AG20443 (cell line): ENCODE results near the gene CEP44.
"Not testable (repeated sequence)": the region's sequence is repeated elsewhere in the genome, so short reads cannot be mapped to it uniquely, and the experiment has no call there.

Experiments used
- DNase-seq: peaks from one replicate; pipeline ENCODE4 v3.0.0; 2012; ENCODE audit warnings: low spot score, mixed read lengths

Gene CEP44

GRCh38 chr4:174279433-174280155 is 4.1 kb upstream of the CEP44 start:
- no peak for DNase-seq

- no peak for DNase-seq
Measured at GRCh38 chr4:174281182-174281737, 2.5 kb upstream of the CEP44 start.

DNA sequence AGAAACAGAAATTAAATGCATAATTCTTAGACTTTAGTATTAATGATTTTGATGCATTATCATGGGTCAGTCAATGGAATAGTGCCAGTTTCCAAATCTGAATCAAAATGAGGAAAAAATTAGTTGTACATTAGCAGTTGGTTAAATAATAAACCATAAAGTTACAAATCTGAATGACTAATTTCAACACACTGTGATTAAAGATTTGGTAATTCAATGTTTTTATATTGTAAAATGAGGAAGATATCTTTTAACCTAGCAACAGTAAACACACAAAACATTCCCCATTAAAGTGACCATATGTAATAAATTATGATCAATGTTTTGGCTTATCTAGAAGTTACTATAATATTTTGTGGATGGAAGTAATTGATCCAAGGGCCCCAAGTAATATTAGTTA is 1.8 kb upstream of the CEP44 start:
- no peak for DNase-seq

GRCh38 chr4:174282836-174283506 is 740 bp upstream of the CEP44 start:
- DNase-seq, result peak; percentile 91

GRCh38 chr4:174284487-174284886 is 776 bp downstream of the CEP44 start:
- peak; percentile 14 for DNase-seq

GRCh38 chr4:174286870-174287269 is 3.2 kb downstream of the CEP44 start:
- DNase-seq, result no peak

GRCh38 chr4:174292473-174292872 is 8.8 kb downstream of the CEP44 start:
- DNase-seq, result no peak

DNA sequence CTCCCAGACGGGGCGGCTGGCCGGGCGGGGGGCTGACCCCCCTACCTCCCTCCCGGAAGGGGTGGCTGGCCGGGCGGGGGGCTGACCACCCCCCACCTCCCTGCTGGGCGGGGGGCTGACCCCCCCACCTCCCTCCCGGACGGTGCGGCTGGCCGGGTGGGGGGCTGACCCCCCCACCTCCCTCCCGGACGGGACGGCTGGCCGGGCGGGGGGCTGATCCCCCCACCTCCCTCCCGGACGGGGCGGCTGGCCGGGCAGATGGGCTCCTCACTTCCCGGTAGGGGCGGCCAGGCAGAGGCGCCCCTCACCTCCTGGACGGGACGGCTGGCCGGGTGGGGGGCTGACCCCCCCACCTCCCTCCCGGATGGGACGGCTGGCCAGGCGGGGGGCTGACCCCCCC is 10.9 kb downstream of the CEP44 start:
- not testable (repeated sequence) for DNase-seq

GRCh38 chr4:174295142-174295541 is 11.4 kb downstream of the CEP44 start:
- DNase-seq, result not testable (repeated sequence)

DNA sequence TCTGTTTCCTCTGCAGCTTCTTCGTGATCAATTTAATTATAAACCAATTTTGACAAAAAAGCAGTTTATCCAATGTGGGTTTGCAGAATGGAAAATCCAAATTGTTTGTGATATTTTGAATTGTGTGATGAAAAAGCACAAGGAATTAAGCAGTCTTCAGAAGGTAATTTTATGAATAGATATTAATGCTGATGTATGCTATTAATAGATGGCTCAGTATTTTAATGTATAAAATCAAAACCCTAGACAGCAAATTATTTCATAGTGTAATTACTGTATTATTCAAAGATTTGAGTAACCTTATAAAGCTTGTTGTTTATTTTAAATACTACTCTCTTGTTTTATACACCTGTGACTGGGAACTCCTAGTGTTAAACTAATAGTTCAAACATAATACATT is 20.0 kb downstream of the CEP44 start:
- DNase-seq, result no peak

DNA sequence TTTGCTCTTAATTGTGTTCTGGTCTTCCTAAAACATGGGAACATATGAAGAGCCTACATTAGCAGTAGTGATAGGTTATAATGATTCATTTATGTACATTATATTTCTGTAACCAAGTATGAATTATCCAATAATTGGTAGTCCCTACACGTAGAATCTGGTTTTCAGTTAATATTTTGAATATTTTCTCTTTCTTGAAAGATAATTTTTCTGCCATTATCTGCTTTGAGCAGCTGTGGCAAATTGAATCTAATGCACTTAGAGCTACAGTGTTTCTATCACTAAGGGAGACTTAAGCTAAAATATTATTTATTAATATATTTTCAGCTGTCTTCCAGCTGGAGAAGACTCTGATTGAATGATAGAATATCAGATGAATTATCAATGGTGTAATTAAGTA is 21.0 kb downstream of the CEP44 start:
- no peak for DNase-seq

DNA sequence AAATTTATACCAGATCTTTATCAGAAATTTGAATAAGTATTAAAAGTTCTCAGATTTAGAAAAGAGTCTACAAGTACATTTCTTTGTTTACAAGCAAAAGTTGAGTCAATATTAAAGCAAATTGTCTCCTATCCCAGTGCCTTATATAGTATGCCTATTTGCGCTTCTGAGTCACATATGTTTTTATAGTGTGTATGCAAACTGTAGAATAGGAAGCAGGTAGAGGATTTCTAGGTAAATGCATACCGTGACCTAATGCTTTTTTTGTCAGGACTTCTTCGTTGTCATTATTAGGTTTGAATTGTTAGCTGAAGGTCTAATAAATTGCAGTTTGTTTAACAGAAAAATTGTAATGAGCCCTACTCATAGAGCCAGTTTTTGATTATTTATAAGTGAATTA is 22.2 kb downstream of the CEP44 start:
- DNase-seq, result no peak

GRCh38 chr4:174307694-174308093 is 24.0 kb downstream of the CEP44 start:
- no peak for DNase-seq

GRCh38 chr4:174312993-174313392 is 29.3 kb downstream of the CEP44 start:
- DNase-seq, result no peak

DNA sequence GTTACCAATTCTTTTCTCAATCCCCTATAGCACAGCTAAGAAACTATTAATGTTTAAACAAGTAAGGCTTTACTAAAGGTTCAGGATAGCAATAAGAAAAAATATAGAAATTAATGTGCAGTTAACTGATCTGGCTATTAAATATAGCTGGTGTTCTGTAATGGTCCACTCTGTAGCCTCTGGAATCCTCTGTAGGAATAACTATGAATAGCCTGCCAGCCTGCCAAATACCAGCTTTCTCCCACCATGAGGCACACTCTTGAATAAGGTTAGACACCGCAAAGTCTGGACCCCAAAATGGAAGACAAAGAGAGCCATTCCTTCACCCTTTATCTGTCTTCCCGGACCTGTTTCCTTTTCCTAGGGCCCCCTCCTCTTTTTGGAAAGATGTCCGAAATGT is 30.6 kb downstream of the CEP44 start:
- DNase-seq, result no peak

GRCh38 chr4:174314770-174315169 is 31.1 kb downstream of the CEP44 start:
- DNase-seq, result peak; percentile 34

DNA sequence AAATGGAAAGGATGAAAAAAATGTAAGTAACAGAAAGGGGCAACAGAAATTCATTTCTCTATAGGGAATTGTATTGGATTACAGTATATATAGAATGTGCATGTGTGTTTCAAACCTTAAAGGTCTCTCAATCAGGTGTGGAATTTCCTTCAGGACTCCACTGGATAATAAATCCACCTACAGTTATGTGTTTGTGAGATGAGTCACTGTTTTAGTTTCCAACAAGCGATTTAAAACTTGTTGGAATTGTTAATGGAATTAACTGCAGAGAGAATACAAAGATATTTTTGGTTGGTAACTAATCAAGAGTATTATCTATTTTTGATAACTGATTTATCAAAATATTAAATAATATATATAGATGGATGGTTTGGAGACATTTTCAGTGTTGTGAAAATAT is 32.8 kb downstream of the CEP44 start:
- no peak for DNase-seq

- no peak for DNase-seq
Measured at GRCh38 chr4:174316954-174317353, 33.2 kb downstream of the CEP44 start.

- no peak for DNase-seq
Measured at GRCh38 chr4:174317531-174317930, 33.8 kb downstream of the CEP44 start.

- DNase-seq, result peak; percentile 27
Measured at GRCh38 chr4:174318829-174319764, 35.4 kb downstream of the CEP44 start.

DNA sequence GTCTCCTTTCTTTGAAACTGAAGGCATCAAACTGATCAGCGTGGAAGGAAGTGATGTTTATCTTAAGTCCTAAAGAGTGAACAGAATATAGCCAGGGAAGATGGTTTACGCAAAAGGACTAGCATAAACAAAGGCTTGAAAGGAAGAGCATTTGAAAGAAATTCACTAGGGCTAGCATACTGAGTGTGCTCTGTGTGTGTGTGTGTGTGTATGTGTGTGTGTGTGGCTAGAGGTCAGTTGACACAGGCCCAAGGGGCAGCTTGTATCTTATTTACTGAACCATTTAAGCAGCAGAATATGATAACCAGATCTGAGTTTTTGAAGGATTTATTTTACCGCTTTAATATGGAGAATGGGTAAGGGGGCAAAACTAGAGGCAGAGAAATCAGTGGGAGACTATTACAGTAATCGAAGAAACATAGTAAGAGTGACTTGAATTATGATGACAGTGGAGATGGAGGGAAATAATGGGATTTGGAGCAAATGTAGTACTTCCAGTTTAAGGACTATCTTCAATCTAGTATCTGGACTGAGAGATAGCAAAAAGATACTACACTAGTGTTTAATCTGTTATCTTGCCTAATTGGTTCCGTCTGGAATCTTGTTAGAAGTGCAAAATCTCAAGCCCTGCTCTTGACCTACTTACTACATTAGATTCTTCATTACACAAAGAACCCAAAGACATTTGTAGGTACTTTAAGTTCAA is 36.9 kb downstream of the CEP44 start:
- DNase-seq, result no peak

DNA sequence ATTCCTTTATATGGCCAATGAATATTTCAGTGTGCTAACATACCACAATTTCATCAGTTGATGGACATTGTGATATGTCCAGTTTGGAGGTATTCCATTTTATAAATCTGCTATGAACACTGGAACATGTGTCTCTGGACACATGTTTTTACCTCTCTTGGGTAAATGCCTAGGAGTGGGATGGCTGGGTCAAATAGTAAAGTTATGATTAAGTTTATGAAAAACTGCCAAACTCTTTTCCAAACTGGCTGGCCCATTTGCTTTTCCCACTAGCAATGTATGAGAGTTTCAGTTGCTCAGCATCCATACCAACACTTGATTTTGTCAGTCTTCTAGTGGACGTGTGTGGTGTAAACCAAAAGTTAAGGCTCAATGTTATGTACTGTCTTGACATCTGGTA is 40.5 kb downstream of the CEP44 start:
- DNase-seq, result no peak
